Ammon's horn (tissue), 1 donor: ENCODE results near the gene SDHD.
"Not testable (repeated sequence)": the region's sequence is repeated elsewhere in the genome, so short reads cannot be mapped to it uniquely, and the experiment has no call there.

Experiments
- DNase-seq: peaks from one replicate; pipeline ENCODE4 v3.0.0-alpha.2; 2016; ENCODE audit warnings: low spot score

Gene SDHD

GRCh38 chr11:112086422-112087191, at the start of gene SDHD, which contains the start of gene TIMM8B:
SDHD (plus strand) TSS chr11:112086873; CDS start chr11:112086908, 35 bp downstream.
TIMM8B (minus strand) TSS chr11:112086756; CDS start chr11:112086723, 33 bp downstream.
- peak; percentile 98 for DNase-seq

DNA sequence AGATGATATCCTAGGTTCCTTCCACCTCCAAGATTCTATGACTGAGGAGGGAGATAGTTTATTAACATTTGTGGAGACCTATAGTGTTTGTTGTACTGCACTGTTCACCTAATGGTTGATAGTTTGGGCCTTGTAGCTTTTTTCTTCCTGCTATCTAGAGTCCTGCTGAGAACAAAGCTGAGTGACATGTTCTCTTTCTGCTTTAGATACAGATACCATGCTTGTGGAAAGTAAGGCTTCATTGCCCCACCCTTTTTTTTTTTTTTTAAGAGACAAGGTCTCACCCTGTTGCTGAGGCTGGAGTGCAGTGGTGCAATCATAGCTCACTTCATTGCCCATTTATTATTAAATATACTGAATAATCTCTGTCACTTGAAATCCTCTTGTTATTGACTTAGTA, 49.1 kb upstream of the SDHD start:
- DNase-seq: no peak

- DNase-seq: no peak
Observed at GRCh38 chr11:112042161-112042960, 44.3 kb upstream of the SDHD start.

- DNase-seq: no peak
Observed at GRCh38 chr11:112042961-112043304, 43.7 kb upstream of the SDHD start.

GRCh38 chr11:112044961-112045360, 41.7 kb upstream of the SDHD start:
- DNase-seq: no peak

GRCh38 chr11:112046647-112047046, 40.0 kb upstream of the SDHD start:
- DNase-seq: not testable (repeated sequence)

- not testable (repeated sequence) for DNase-seq
Observed at GRCh38 chr11:112048256-112048655, 38.4 kb upstream of the SDHD start.

DNA sequence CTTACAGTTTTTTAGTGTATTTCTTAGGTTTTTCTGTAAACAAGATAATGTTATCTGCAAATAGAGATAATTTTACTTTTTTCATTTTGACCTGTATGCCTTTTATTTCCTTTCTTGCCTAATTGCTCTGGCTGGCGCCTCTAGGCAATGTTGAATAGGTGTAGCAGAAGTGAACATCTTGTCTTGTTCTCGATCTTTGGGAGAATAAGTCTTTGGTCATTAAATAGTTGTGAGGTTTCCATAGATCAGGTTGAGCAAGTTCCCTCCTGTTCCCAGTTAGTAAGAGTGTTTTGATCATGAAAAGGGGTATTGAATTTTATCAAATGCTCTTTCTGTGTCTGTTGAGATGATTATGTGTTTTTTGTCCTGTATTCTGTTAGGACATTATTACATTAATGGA, 36.9 kb upstream of the SDHD start:
- no peak for DNase-seq

- DNase-seq: no peak
Observed at GRCh38 chr11:112050721-112051120, 36.0 kb upstream of the SDHD start.

- no peak for DNase-seq
Observed at GRCh38 chr11:112051768-112052167, 34.9 kb upstream of the SDHD start.

DNA sequence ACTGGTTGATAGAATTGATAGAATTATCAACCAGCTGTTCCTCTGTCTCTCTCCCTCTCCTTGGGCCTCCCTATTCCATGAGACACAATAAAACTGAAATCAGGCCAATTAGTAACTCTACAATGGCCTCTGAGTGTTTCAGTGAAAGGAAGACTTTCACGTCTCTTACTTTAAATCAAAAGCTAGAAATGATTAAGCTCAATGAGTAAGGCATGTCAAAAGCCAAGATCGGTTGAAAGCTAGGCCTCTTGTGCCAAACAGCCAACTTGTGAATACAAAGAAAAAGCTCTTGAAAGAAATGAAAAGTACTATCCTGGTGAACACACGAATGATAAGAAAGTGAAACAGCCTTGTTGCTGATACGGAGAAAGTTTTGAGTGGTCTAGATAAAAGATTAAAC, 29.5 kb upstream of the SDHD start:
- no peak for DNase-seq

GRCh38 chr11:112058103-112058502, 28.6 kb upstream of the SDHD start:
- no peak for DNase-seq

DNA sequence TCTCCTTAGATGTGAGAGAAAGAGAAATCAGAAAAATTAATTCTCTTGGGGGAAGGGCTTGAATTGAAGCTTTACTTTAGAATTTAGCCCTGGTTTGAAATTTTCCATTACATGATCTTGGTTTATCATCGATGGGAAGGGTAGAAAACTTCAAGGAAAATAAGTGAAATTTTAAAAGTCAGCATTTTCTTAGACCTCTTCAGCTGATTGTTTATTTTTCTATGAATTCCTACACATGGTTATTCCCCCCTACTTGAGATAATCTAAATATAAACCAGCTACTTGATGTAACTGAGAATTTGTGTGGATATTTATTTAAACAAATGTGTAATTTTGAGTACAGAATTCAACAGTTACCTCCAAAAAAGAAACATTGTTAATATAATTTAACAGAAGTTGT, 23.8 kb upstream of the SDHD start:
- no peak for DNase-seq

GRCh38 chr11:112073941-112074811, 12.5 kb upstream of the SDHD start, which contains the start of the genes NKAPD1 and PIH1D2:
NKAPD1 (plus strand) TSS chr11:112074299; CDS start chr11:112075575, 1,276 bp downstream.
PIH1D2 (minus strand) TSS chr11:112074017; CDS start chr11:112073174, 843 bp downstream.
- peak; percentile 88 for DNase-seq

GRCh38 chr11:112082729-112083128, 3.9 kb upstream of the SDHD start:
- no peak for DNase-seq

DNA sequence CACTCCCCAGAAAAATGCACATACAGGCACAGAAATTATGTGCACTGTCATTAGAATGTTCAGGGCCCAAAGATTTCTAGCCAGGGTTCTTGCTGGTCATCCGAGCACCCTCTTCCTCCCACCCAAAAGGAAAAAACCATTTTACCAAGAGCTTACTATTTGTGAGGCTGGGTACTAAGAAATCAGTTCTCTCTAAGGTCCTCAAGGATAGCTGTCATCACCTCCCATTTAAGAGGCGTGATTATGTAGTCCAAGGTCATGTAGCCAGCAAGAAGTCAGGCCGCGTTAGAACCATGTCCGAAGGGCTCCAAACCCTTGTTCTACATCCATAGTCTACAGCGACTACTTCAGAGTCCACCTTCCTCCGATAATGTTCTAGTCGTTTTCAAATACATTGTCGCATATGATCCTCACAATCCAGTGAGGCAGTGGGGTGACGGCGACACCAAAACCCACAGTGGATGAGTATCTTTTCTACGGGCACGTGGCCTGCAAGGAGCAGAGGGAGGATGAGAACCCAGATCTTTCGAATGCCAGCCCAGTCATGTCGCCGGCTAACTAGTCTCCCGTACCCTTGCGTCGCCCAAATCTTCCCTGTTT, 751 bp upstream of the SDHD start:
- DNase-seq: no peak

DNA sequence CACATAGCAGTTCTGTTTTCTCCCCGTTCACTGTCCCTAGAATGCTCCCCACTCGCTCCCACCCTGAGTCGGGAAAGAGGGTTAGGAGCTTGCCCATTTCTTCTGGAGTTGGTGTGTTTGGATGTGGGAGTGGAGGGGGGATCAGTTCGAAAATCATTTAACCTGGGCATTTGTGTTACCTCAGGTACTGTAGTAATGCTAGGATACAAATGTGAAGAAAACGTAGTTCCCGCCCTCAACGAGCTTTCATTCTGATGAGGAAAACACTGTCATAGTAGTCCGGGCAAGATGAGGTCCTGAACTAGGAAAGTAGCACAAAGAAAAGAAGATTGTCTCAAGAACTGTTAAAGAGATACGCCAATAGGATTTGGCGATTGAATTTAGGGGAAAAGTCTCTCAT, 539 bp downstream of the SDHD start:
- no peak for DNase-seq

- DNase-seq: not testable (repeated sequence)
Observed at GRCh38 chr11:112095302-112095701, 8.6 kb downstream of the SDHD start.

GRCh38 chr11:112096194-112096593, 9.5 kb downstream of the SDHD start:
- DNase-seq: no peak

GRCh38 chr11:112097734-112098528, 11.3 kb downstream of the SDHD start:
- DNase-seq: no peak

- no peak for DNase-seq
Observed at GRCh38 chr11:112100462-112100861, 13.8 kb downstream of the SDHD start.
